ENCODE measurements around the gene FGF19.
"Not testable (repeated sequence)": the region's sequence is repeated elsewhere in the genome, so short reads cannot be mapped to it uniquely, and the experiment has no call there.

DNA sequence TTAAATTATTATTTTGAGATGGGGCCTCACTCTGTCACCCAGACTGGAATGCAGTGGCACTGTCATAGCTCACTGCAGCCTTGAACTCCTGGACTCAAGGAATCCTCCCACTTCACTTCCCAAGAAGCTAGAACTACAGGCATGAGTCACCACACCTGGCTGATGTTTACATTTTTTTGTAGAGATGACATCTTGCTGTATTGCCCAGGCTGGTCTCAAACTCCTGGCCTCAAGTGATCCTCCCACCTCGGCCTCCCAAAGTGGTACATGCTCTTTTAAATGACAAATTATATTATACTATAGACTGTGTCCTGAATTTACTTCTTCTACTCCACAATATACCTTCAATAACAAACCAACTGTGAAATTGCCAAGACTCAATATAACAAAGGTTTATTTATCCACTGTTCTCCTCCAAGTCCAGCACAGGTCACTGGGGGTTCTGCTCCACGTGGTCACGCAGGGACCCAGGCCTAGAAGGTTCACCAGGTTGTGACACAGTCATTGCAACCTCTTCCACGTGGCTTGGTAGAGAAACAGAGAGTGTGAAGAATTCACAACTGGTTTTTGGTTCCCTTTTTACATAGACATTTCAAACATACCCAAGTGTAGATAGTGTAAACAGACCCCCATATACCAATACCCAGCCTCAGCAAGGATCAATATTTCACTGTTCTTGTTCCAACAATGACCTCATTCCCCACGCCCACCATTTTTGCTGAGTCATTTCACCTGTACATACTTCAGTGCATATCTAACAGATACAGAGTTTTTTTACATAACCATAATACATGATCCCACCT, 15.7 kb downstream of the FGF19 start:
- TF ChIP-seq CTCF (conservative IDR thresholded peaks at IDR 0.05 in 1 of 2, IDR thresholded peaks at IDR 0.05 in 1 of 2; ENCODE audit: low read depth in 1 of 2, low read length in 2 of 2); EZH2 (IDR thresholded peaks at IDR 0.05; ENCODE audit: low read length, missing control alignments): not testable (repeated sequence)

Data from fibroblast of lung (primary cell).